ENCODE measurements around the gene TRUB1. TPM values are rescaled to one million over a fixed set of nuclear protein-coding genes. Genes with fewer than 3 reads are reported as not detected.

TRUB1 gene
- total and polyA plus RNA-seq, 3 experiments from 2014 or later, result 10.2 to 20.0 (median 15.7) TPM

DNA sequence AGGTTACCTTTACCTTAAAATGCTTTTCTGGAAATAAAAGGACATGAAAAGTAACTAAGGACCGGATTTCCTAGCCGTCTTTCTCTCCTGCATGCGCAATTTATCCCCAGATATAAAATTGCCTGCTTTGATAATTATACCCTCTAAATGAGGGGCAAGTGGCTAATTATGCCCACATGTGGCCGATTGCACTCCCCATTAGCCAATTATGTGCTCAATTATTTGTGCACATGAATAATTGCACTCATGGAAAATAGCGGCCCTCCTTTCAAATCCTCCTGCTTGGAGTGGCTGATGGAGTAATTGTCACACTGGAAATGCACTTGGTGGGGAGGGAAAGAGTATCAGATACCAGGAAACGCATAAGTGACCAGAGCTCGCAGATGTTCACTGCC, 88.7 kb downstream of the TRUB1 start:
- no peak for DNase-seq
- CTCF ChIA-PET, result interaction anchor here (0.9 kb wide), 1 partner anchor 10 kb away, joined by 3 read pairs; no protein-coding TSS in a partner anchor
- Mint-ChIP-seq H3K4me1 (no peaks in the 10 kb centered on the region), H3K27ac (no peak overlapping the region), H3K4me3 (no peak overlapping the region), H3K36me3 (no peaks in the 10 kb centered on the region), H3K9me3 (no peaks in the 10 kb centered on the region), H3K27me3 (peaks cover 6 to 20% of the 10 kb centered on the region in 2 donors)
- POLR2A ChIA-PET, result no interaction called here
- Histone ChIP-seq H3K4me1 (ENCODE audit: insufficient read depth, low read length) (no peaks in the 10 kb centered on the region), H3K4me3 (ENCODE audit: low read length) (no peak overlapping the region), H3K36me3 (ENCODE audit: insufficient read depth, low read length) (no peaks in the 10 kb centered on the region), H3K27ac (ENCODE audit: low read depth, low read length) (no peak overlapping the region), H3K27me3 (ENCODE audit: insufficient read depth, low read length, poor library complexity, severe bottlenecking) (no peaks in the 10 kb centered on the region), H3K9me3 (ENCODE audit: low read length) (no peaks in the 10 kb centered on the region)

Other genes starting within 250 kb of the TRUB1 start
- 10 to 100 TPM; 20.0 to 23.2 TPM for gene FHIP2A, start 116.4 kb upstream of the TRUB1 start, total RNA-seq
- gene FHIP2A, start 116.4 kb upstream of the TRUB1 start, polyA plus RNA-seq, result 11.6 TPM
- not detected for gene ATRNL1, start 155.2 kb downstream of the TRUB1 start, total RNA-seq
- gene ATRNL1, start 155.2 kb downstream of the TRUB1 start, polyA plus RNA-seq, result not detected